HG03139 (cell line): ENCODE data around the gene DCANP1.

Experiments used
- ATAC-seq: cut with Tn5 transposase; IDR thresholded peaks from one replicate; pipeline ENCODE4 v1.9.1; 2021; ENCODE audit not compliant: unreplicated experiment

DCANP1 gene

GRCh38 chr5:135442431-135443160 is 4.6 kb downstream of the DCANP1 start:
- no peak for ATAC-seq

DNA sequence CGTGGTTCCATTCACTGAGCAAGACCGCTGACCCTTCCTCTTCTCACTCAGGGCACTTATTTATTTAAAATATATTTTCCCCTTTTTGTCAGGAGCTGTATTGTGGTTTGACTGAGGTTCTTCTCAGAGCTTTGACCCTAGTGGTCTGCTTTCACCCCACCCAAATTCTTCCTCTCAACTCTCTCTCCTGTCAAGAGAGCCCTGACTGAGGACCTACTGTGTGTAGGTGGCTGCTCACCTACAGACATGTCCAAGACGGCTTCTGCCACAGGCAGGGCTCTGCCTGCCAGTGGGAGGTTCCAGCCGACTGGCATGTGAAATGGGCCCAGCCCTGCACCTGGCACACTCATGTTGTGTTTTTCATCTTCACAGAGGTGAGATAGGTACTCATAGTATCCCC is 5.2 kb downstream of the DCANP1 start:
- no peak for ATAC-seq

DNA sequence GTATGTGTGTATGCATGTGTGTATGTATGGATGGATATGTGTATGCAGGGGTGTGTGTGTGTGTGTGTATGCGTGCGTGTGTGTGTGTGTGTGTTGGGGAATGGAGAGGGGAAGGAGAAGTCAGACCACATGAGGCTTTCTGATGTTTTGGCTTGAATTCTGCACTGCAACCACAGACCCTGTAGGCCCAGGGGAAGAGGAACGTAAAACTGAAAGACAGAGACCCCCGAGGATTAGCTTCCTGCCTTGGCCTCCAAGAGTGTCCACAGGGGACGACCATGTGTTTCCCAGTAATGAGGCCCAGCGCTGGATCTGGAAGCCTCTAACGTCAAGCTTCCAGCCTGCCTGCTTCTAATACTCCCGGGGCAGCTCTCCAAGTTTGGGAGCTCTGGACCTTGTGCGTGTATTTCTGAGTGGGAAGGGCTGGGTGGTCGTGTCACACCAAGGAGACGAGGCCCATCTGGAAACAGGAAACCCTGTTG is 5.8 kb downstream of the DCANP1 start:
- no peak for ATAC-seq

DNA sequence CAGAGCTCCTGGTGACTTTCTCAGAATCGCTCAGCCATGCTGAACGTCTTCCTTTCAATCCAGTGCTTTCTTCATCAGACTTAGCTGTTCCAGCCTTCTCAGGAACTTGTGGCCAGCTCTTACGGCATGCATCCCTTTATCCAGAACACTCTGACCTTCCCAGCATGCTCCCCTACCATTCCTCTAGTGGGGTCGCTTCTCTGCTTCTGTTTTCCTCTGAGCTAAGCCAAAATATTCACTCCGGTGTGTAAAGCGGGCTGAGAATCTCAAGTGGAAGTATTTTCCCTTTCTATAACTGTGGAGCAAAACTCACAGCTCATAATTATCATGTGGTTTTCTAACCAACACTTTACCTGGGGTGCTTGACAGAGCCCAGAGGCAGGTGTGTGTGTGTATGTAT is 6.2 kb downstream of the DCANP1 start:
- ATAC-seq, result no peak

- no peak for ATAC-seq
These were observed 7.6 kb downstream of the DCANP1 start for GRCh38 chr5:135439231-135440205.

- no peak for ATAC-seq
These were observed 8.4 kb downstream of the DCANP1 start for GRCh38 chr5:135438636-135439221.

DNA sequence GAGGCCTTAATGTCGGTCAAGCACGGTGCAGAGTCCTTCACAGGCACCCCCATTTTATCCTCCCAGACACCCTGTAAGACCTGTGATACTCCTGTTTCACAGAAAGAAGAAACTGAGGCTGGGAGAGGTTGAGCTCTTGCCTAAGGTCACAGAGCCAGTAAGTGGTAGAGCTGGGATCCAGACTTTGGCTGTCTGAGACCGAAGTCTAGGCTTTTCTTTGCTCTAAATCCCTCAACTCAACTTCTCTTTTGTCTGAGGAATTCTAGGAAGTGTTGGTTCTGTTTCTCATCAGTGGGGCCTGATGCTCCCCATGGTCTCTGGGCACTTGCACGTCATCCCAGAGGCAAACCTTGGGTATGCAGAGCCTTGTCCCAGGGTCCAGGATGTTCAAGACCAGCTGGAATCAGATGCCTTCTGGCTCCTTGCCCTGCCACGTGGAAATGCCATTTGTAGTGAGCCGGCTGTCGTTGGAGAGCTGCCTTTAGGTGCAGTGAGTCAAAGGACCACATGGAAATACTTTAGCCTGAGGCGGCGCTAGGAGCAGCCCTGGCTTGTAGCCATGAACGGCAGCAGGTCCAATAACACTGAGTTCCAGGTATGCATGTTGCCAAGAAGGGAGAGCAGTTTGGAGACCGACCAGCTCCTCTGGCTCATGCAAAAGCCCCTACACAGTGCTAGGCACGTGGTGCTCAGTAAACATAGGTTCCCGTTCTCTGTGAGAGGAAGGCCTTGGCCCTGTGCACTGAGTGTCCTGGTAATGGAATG is 9.2 kb downstream of the DCANP1 start:
- ATAC-seq, result no peak

- ATAC-seq, result no peak
These were observed 9.7 kb downstream of the DCANP1 start for GRCh38 chr5:135437422-135437795.

DNA sequence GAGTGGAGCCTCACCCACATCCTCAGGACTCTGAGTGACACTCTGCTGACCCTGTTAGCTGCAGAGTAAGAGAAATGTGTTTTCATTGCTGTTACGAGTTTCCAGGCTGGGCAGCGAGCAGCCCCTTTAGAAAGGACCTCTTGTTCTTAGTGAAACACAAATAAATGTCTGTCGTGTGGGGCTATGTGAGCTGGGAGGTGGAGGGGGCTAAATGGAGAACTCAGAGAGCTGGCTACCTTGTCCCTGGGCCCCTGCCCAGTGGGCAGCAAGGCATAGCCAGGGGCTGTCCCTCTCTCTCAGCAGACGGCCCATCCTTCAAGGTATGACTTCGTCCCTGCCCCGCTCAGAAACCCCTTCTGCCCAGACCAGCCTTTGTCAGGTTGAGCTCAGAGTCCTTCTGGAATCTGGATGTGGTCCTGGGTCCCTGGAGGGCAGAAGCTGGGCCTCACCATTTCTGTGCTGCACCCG is 10.2 kb downstream of the DCANP1 start:
- no peak for ATAC-seq

DNA sequence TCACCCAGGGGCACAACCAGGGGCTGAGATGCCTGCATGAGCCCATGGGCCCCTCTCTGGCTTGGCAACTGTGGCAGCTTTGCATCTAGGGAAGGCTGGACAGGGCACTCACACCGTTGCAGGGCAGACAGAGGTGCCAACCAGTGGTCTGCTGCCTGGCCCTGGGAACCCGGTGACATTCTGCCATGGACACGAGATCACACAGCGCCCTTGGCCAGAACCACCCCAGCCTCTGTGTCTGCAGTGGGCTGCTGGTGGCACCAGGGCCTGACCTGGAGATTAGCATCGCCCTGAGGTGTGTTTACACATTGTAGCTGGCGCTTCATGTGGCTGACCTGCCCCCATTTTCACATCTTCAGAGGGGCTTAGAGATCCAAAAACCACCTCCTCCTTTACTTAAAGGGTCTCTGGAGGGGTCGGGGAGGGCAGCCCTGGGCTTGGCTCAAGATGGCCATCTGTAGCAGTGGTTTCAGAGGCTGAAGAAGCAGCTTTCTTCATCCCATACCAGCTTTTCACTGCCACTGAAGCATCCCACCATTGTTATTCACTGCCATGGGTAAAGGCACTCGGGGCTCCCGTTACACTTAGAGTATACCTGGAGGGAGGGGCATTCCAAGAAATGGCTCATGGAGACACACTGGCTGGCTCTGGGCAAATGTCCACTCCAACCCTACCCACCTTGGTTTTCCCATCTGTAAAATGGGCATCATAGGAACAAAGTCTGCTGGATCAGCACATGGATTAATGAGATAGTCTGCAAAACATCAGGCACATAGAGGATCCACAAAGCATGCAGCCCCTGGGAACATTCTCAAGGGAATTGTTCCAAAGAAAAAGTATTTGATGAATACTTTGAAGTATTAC is 11.4 kb downstream of the DCANP1 start:
- ATAC-seq, result no peak

DNA sequence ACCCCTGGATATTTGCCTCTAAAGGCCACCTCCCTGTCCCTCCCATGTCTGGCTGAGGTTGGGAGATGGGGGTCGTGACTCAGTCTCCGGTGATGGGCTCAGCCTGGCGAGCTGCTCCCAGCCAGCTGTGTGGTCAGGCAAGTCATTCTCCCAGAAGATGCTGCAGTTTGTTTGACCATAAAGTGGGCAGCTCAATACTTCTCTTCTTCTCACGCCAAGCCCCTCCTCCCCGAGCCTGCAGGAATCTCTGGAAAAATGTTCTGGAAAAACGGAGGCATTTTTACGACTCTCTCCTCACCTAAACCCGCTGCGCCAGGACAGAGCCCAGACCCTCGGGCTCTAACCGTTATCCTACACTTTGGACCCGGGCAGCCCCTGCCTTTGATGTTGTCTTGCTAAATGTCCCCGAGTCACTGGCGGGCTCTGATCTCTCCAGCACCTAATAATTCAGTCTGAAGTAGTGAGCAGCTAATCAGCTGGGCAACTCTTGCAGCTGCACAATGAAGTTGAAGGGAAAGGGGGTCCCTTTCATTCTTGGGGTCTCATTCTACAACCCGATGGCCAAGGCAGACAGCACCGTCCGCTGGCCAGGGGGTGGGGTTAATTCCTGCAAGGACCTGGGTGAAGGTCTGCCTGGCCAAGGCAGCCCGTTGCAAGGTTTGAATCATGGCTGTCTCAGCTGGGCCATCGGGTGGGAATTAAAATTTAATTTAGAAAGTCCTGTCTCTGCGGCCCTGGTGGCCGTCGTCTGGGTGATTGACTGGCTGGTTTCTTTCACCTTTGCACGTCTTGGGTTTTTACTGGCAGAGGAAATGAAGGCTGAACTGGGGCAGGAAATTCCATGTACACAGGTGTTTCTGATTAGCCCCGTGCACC is 12.3 kb downstream of the DCANP1 start:
- ATAC-seq, result no peak

DNA sequence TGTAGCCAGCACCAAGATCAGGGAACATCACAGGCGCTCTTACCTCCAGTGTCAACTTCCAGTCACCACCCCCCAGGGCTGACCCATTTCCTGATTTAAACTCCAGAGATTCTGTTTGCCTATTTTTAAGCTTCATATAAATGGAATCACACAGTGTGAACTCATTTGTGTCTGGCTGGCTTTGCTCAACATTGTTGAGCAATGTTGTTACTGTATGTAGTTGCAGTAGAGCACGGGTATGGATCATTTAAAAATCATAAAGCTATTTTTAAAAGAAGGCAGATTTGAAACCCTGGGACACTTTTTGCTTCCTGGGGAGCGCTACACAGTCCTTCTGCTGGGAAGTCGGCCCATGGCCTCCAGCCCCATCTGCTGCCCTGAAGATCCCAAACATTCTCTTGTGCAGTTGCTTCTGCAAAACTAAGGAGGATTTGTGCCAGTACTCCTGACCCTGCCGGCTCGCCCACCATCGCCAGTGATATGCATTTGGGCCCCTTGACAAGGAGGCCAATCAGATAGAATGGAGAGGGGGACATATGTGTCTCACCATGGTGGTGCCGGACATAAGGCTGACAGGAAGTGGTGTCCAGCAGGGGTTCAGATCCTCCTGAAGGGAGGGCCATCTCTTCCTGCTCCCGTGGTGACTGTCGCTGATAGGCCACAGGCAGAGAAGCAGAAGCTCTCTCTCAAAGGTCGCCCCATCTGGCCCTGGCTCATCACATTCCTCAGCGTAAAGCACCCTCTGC is 13.3 kb downstream of the DCANP1 start:
- no peak for ATAC-seq

DNA sequence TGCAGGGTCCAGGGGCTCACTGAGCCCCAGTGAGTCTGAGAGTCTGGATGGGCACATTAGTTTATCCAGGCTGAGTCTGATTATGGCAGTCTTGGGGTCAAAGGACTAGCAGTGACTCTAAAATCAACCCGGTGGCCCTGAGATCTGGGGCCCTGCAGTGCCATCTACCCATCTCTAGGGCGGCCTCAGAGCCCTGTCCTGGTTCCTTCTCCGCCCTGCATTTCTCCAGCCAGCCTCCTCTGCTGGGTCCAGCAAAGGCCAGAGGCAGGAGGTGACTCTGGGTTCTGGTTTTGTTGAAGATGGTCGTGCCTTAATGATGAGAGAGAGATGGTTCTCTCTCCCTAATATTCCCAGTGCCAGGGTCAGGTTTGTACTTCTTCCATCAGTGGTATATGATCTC is 15.0 kb downstream of the DCANP1 start:
- ATAC-seq, result no peak

- no peak for ATAC-seq
These were observed 17.1 kb downstream of the DCANP1 start for GRCh38 chr5:135430135-135430437.

DNA sequence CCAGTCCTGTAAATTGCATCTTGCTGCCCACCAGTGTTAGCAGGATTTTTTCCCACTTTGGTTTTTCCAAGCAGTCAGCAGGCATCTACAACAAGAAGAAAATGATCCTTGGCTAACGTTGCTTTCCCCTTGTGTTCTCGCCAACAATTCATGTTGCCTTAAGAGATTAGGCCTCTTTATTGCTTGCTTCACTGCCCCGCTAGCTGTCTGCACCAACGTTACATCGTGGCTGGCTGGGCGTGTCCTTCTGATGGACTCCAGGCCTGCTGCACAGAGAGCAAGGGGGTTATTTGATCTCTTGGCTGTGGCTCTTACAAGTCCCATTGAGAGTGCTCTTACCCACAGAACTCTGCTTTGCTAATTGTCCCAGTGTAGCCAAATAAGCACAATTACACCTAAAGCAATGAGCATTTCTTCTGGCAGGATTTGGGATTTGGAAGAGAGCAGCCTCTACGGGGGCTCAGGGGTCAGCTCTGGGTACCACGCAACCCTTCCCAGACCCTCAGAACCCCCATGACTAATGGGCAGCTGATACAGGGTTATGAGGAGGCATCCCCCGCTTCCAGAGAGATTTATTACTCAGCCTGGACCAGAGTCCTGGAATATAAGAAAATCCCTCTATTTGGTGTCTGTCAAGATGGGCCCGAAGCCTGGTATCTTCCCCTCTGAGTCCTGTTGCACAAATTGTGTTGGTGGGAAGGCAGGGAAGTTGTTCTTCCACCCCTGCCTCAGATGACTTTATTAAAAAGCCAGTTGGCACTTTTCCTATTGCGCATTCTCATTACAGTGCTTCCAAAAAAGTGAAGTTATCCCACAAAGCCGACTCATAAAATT is 17.6 kb downstream of the DCANP1 start:
- ATAC-seq, result no peak

DNA sequence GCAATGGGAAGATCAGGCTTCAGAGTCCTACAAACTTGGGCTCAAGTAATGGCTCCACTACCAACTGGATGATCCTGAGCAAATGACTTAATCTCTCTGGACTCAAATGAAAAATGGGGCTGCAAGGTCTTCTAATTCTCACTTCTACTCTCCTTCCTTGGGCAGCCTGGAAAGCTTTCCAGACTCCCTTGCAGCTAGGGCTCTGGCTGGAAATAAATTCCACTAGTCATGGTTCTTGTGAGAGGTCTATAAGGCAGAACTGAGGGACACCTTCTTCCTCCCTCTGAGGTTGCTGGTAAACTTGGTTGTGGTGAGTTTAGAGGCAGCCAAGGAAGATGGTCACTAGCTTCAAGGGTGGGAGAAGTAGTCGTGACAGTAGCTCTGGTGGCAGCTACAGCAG is 18.6 kb downstream of the DCANP1 start:
- ATAC-seq, result no peak
